GM23338 (cell line): ENCODE data around the gene TAGLN2. TPM values are rescaled to one million over a fixed set of nuclear protein-coding genes. Genes with fewer than 3 reads are reported as not detected.

Experiments
- ATAC-seq: fragments of 200-7000 bp; cut with Tn5 transposase; 3 replicates; pipeline ENCODE4 v1.9.1; 2020
- DNase-seq: peaks from one replicate; pipeline ENCODE4 v3.0.0-alpha.2; 2015; ENCODE audit warnings: low spot score
- H2AFZ ChIP-seq: fragments of 200-600 bp; sonication (generic); 2 replicates; pipeline ENCODE4 v1.8.0; 2016; ENCODE audit warnings: antibody characterized with exemption, mild to moderate bottlenecking, moderate library complexity
- H3F3A ChIP-seq: fragments of 200-600 bp; sonication (generic); replicated peaks from 2 replicates; pipeline ENCODE4 v1.8.0; 2017; ENCODE audit warnings: antibody characterized with exemption, mixed run types, low read depth
- H3K27ac ChIP-seq: fragments of 200-600 bp; sonication (generic); 2 replicates; pipeline ENCODE4 v1.6.1; 2016; ENCODE audit warnings: low read depth
- H3K27me3 ChIP-seq: fragments of 200-600 bp; sonication (generic); 2 replicates; pipeline ENCODE4 v1.8.0; 2016; ENCODE audit warnings: mild to moderate bottlenecking, mixed run types, moderate library complexity; ENCODE audit not compliant: insufficient read depth
- H3K36me3 ChIP-seq: fragments of 200-600 bp; sonication (generic); 2 replicates; pipeline ENCODE4 v1.8.0; 2016; ENCODE audit warnings: mild to moderate bottlenecking; ENCODE audit not compliant: insufficient read depth
- H3K4me1 ChIP-seq: fragments of 200-600 bp; sonication (generic); 2 replicates; pipeline ENCODE4 v1.8.0; 2016; ENCODE audit warnings: mild to moderate bottlenecking, moderate library complexity; ENCODE audit not compliant: insufficient read depth
- H3K4me2 ChIP-seq: fragments of 200-600 bp; sonication (generic); 2 replicates; pipeline ENCODE4 v1.7.1; 2017; ENCODE audit warnings: mixed run types
- H3K4me3 ChIP-seq: fragments of 200-600 bp; sonication (generic); 2 replicates; pipeline ENCODE4 v1.6.1; 2016; ENCODE audit warnings: mixed run types
- H3K79me2 ChIP-seq: fragments of 200-600 bp; sonication (generic); replicated peaks from 2 replicates; pipeline ENCODE4 v1.8.0; 2017; ENCODE audit warnings: mild to moderate bottlenecking; ENCODE audit not compliant: insufficient read depth
- H3K9me2 ChIP-seq: fragments of 200-600 bp; sonication (generic); 2 replicates; pipeline ENCODE4 v1.8.0; 2017; ENCODE audit not compliant: insufficient read depth
- H4K20me1 ChIP-seq: fragments of 200-600 bp; sonication (generic); replicated peaks from 2 replicates; pipeline ENCODE4 v1.8.0; 2017; ENCODE audit warnings: mild to moderate bottlenecking; ENCODE audit not compliant: insufficient read depth
- H3K27ac Mint-ChIP-seq: 2 replicates; pipeline ENCODE4 v1.8.0; 2020; ENCODE audit warnings: inconsistent platforms, mild to moderate bottlenecking, moderate library complexity, mixed read lengths
- H3K27me3 Mint-ChIP-seq: 3 replicates; pipeline ENCODE4 v1.8.0; 2022; ENCODE audit warnings: low read depth, mild to moderate bottlenecking, moderate library complexity, mixed read lengths, inconsistent platforms; ENCODE audit not compliant: insufficient read depth, poor library complexity
- H3K36me3 Mint-ChIP-seq: 3 replicates; pipeline ENCODE4 v1.8.0; 2021; ENCODE audit warnings: low read depth, mild to moderate bottlenecking, inconsistent platforms, moderate library complexity, mixed read lengths
- H3K4me1 Mint-ChIP-seq: 3 replicates; pipeline ENCODE4 v1.8.0; 2020; ENCODE audit warnings: mild to moderate bottlenecking, inconsistent platforms, mixed read lengths
- H3K4me3 Mint-ChIP-seq: 3 replicates; pipeline ENCODE4 v1.8.0; 2021; ENCODE audit warnings: moderate library complexity, mild to moderate bottlenecking, inconsistent platforms, mixed read lengths
- H3K9me3 Mint-ChIP-seq: 3 replicates; pipeline ENCODE4 v1.8.0; 2020; ENCODE audit warnings: moderate library complexity, mild to moderate bottlenecking, inconsistent platforms, mixed read lengths
- CREB1 ChIP-seq: fragments of 250-450 bp; sonication (Bioruptor Pico); IDR thresholded peaks from 2 replicates; pipeline ENCODE4 v1.5.0; 2020; ENCODE audit warnings: low read depth, mild to moderate bottlenecking, moderate library complexity
- CTCF ChIP-seq, 2 experiments: fragments of 200-600 bp in 1 of 2; sonication (generic) in 1 of 2; conservative IDR thresholded peaks; 2 replicates each; pipeline versions ENCODE4 v1.5.1 to v1.6.1; 2016 to 2017; ENCODE audit warnings: antibody characterized with exemption in 2 of 2, low read depth in 2 of 2, mild to moderate bottlenecking in 2 of 2, moderate library complexity in 1 of 2
- ETS1 ChIP-seq: IDR thresholded peaks from 2 replicates; pipeline ENCODE4 v1.6.1; 2016; ENCODE audit warnings: antibody characterized with exemption
- EZH2 ChIP-seq: fragments of 200-600 bp; sonication (generic); IDR thresholded peaks from one replicate; pipeline ENCODE4 v1.8.0; 2017; ENCODE audit warnings: antibody characterized with exemption, mild to moderate bottlenecking, low read depth; ENCODE audit not compliant: unreplicated experiment
- EZH2phosphoT487 ChIP-seq: fragments of 200-600 bp; sonication (generic); IDR thresholded peaks from one replicate; pipeline ENCODE4 v1.8.1; 2018; ENCODE audit warnings: antibody characterized with exemption; ENCODE audit not compliant: unreplicated experiment
- JUNB ChIP-seq: IDR thresholded peaks from one replicate; pipeline ENCODE4 v1.6.1; 2016; ENCODE audit warnings: antibody characterized with exemption; ENCODE audit not compliant: unreplicated experiment
- NANOG ChIP-seq: IDR thresholded peaks from 2 replicates; pipeline ENCODE4 v1.6.1; 2016; ENCODE audit warnings: antibody characterized with exemption, borderline replicate concordance
- POLR2AphosphoS5 ChIP-seq: IDR thresholded peaks from 2 replicates; pipeline ENCODE4 v1.6.1; 2016; ENCODE audit warnings: antibody characterized with exemption, low read depth
- REST ChIP-seq: IDR thresholded peaks from one replicate; pipeline ENCODE4 v1.6.1; 2018; ENCODE audit warnings: antibody characterized with exemption; ENCODE audit not compliant: unreplicated experiment
- STAT1 ChIP-seq: IDR thresholded peaks from one replicate; pipeline ENCODE4 v1.6.1; 2016; ENCODE audit warnings: antibody characterized with exemption; ENCODE audit not compliant: unreplicated experiment
- ZNF114 ChIP-seq: fragments of 250-450 bp; sonication (Bioruptor Pico); IDR thresholded peaks from 2 replicates; pipeline ENCODE4 v1.5.0; 2020; ENCODE audit warnings: mild to moderate bottlenecking, moderate library complexity
- ZNF331 ChIP-seq: fragments of 250-450 bp; sonication (Bioruptor Pico); IDR thresholded peaks from 2 replicates; pipeline ENCODE4 v1.5.0; 2020; ENCODE audit warnings: low read depth, mild to moderate bottlenecking, moderate library complexity
- ZNF462 ChIP-seq: fragments of 250-450 bp; sonication (Bioruptor Pico); IDR thresholded peaks from 2 replicates; pipeline ENCODE4 v1.5.0; 2020; ENCODE audit warnings: mild to moderate bottlenecking, moderate library complexity
- polyA plus RNA-seq: library from polyadenylated mRNA; unstranded; fragments of >200 nt; fragmentation: Nextera tagmentation; extraction: Ambion mirVana; gene quantifications from 2 replicates; pipeline ENCODE4 v1.2.1, GENCODE V29; 2016
- total RNA-seq: library from RNA; depleted of rRNA; stranded (reverse); fragments of >200 nt; shearing (Covaris generic); gene quantifications from 2 replicates; pipeline ENCODE4 v1.2.3, GENCODE V29; 2014

TAGLN2 gene
- total and polyA plus RNA-seq, 2 experiments from 2014 or later = 58.2 to 60.1 TPM

- Histone ChIP-seq H3F3A (no peaks in the 10 kb centered on the region), H2AFZ (no peak overlapping the region), H3K4me1 (no peaks in the 10 kb centered on the region), H3K4me2 (no peak overlapping the region), H3K9me2 (0 out of 2 replicates have a peak, but pooled peaks cover 5% of the 10 kb centered on the region), H3K4me3 (no peak overlapping the region), H3K27me3 (peaks cover 3% of the 10 kb centered on the region; the same call in 1 of the 2 replicates), H3K36me3 (no peaks in the 10 kb centered on the region), H4K20me1 (no peaks in the 10 kb centered on the region), H3K79me2 (no peaks in the 10 kb centered on the region), H3K27ac (no peak overlapping the region)
- no peaks in the 10 kb centered on the region for H3K9me3 Mint-ChIP-seq
- H3K27ac Mint-ChIP-seq = no peak overlapping the region
- DNase-seq (no peak), ATAC-seq (no peak)
- H3K4me3 Mint-ChIP-seq = no peak overlapping the region
- no peaks in the 10 kb centered on the region for H3K4me1 Mint-ChIP-seq
- H3K27me3 Mint-ChIP-seq = peaks cover 6% of the 10 kb centered on the region
- no peak for TF ChIP-seq ETS1
- TF ChIP-seq CREB1 (CRISPR knock-in tag) = no peak
- no peak for TF ChIP-seq JUNB
- TF ChIP-seq ZNF331 (CRISPR knock-in tag) = no peak
- no peak for TF ChIP-seq EZH2phosphoT487
- TF ChIP-seq REST = no peak
- TF ChIP-seq NANOG = no peak
- no peak for TF ChIP-seq ZNF462 (CRISPR knock-in tag)
- no peak for TF ChIP-seq POLR2AphosphoS5
- no peak for TF ChIP-seq ZNF114 (CRISPR knock-in tag)
- no peak for TF ChIP-seq CTCF (conservative IDR thresholded peaks at IDR 0.05; ENCODE audit: low read depth in 2 of 2)
- TF ChIP-seq EZH2 = no peak
- TF ChIP-seq STAT1 = no peak
- no peaks in the 10 kb centered on the region for H3K36me3 Mint-ChIP-seq
Measured at GRCh38 chr1:159974350-159974965, 49.2 kb upstream of the TAGLN2 start.
